Skeletal muscle cell (primary cell): ENCODE measurements around the gene STARD9.
"Not testable (repeated sequence)": the region's sequence is repeated elsewhere in the genome, so short reads cannot be mapped to it uniquely, and the experiment has no call there.

Experiments used
- DNase-seq: peaks from one replicate; pipeline ENCODE4 v3.0.0-alpha.2; 2010; ENCODE audit warnings: low read depth
- H3K4me3 ChIP-seq: 2 replicates; pipeline ENCODE4 v1.5.1; 2011; ENCODE audit warnings: low read depth, mild to moderate bottlenecking, control low read depth, low read length, moderate library complexity

Gene STARD9

GRCh38 chr15:42584031-42584765 is 8.8 kb downstream of the STARD9 start:
- H3K4me3 ChIP-seq, result no peak overlapping the region
- no peak for DNase-seq

GRCh38 chr15:42590619-42591237 is 15.3 kb downstream of the STARD9 start:
- no peak for DNase-seq
- no peak overlapping the region for H3K4me3 ChIP-seq

- H3K4me3 ChIP-seq, result no peak overlapping the region
- no peak for DNase-seq
Measured at GRCh38 chr15:42591238-42591934, 16.0 kb downstream of the STARD9 start.

- no peak overlapping the region for H3K4me3 ChIP-seq
- DNase-seq, result no peak
Measured at GRCh38 chr15:42592716-42593115, 17.3 kb downstream of the STARD9 start.

GRCh38 chr15:42593143-42593542 is 17.7 kb downstream of the STARD9 start:
- DNase-seq, result no peak
- H3K4me3 ChIP-seq, result no peak overlapping the region

- no peak for DNase-seq
- no peak overlapping the region for H3K4me3 ChIP-seq
Measured at GRCh38 chr15:42594095-42594494, 18.7 kb downstream of the STARD9 start.

- H3K4me3 ChIP-seq, result no peak overlapping the region
- no peak for DNase-seq
Measured at GRCh38 chr15:42595626-42596240, 20.3 kb downstream of the STARD9 start.

GRCh38 chr15:42601316-42601715 is 25.9 kb downstream of the STARD9 start:
- not testable (repeated sequence) for H3K4me3 ChIP-seq, DNase-seq

GRCh38 chr15:42602501-42602900 is 27.1 kb downstream of the STARD9 start:
- no peak for DNase-seq
- H3K4me3 ChIP-seq, result no peak overlapping the region

- no peak overlapping the region for H3K4me3 ChIP-seq
Measured at GRCh38 chr15:42603978-42604377, 28.6 kb downstream of the STARD9 start.

GRCh38 chr15:42604894-42605744 is 29.7 kb downstream of the STARD9 start:
- DNase-seq, result no peak
- no peak overlapping the region for H3K4me3 ChIP-seq

More at GRCh38 chr15:42603978-42604377, 28.6 kb downstream of the STARD9 start:
- no peak for DNase-seq

- no peak overlapping the region for H3K4me3 ChIP-seq
- no peak for DNase-seq
Measured at GRCh38 chr15:42605796-42606195, 30.4 kb downstream of the STARD9 start.

- H3K4me3 ChIP-seq, result no peak overlapping the region
- peak; percentile 13 for DNase-seq
Measured at GRCh38 chr15:42608110-42608531, 32.7 kb downstream of the STARD9 start.

GRCh38 chr15:42608752-42609488 is 33.5 kb downstream of the STARD9 start:
- no peak overlapping the region for H3K4me3 ChIP-seq
- no peak for DNase-seq

GRCh38 chr15:42611532-42611931 is 36.1 kb downstream of the STARD9 start:
- H3K4me3 ChIP-seq, result no peak overlapping the region
- DNase-seq, result no peak

- no peak for DNase-seq
- no peak overlapping the region for H3K4me3 ChIP-seq
Measured at GRCh38 chr15:42612367-42612912, 37.0 kb downstream of the STARD9 start.

GRCh38 chr15:42616107-42616506 is 40.7 kb downstream of the STARD9 start:
- H3K4me3 ChIP-seq, result no peak overlapping the region
- no peak for DNase-seq

GRCh38 chr15:42619656-42620371 is 44.4 kb downstream of the STARD9 start:
- H3K4me3 ChIP-seq, result no peak overlapping the region
- no peak for DNase-seq
